ENCODE measurements around the gene RGL4. TPM values are rescaled to one million over a fixed set of nuclear protein-coding genes. Genes with fewer than 3 reads are reported as not detected.

RGL4 gene
- total RNA-seq, 1 donor from 2014 or later: not detected

- no peak for FAIRE-seq
- DNase-seq (ENCODE audit: low spot score in 2 of 2): no peak
Observed at GRCh38 chr22:23677701-23677995, 13.2 kb upstream of the RGL4 start.

GRCh38 chr22:23678133-23678532 lies 12.7 kb upstream of the RGL4 start:
- DNase-seq (ENCODE audit: low spot score in 2 of 2) (no peak), FAIRE-seq (no peak)

GRCh38 chr22:23681026-23681809 lies 9.6 kb upstream of the RGL4 start:
- DNase-seq (ENCODE audit: low spot score in 2 of 2): no peak
- no peak for FAIRE-seq

GRCh38 chr22:23682077-23682476 lies 8.7 kb upstream of the RGL4 start:
- DNase-seq (ENCODE audit: low spot score in 2 of 2) (no peak), FAIRE-seq (no peak)

- FAIRE-seq (no peak), DNase-seq (ENCODE audit: low spot score in 2 of 2) (no peak)
Observed at GRCh38 chr22:23682827-23683355, 7.9 kb upstream of the RGL4 start.

- no peak for FAIRE-seq
- no peak for DNase-seq (ENCODE audit: low spot score in 2 of 2)
Observed at GRCh38 chr22:23683545-23683944, 7.3 kb upstream of the RGL4 start.

GRCh38 chr22:23684026-23684425 lies 6.8 kb upstream of the RGL4 start:
- FAIRE-seq (no peak), DNase-seq (ENCODE audit: low spot score in 2 of 2) (no peak)

- no peak for DNase-seq (ENCODE audit: low spot score in 2 of 2)
- no peak for FAIRE-seq
Observed at GRCh38 chr22:23684561-23685031, 6.2 kb upstream of the RGL4 start.

- DNase-seq (ENCODE audit: low spot score in 2 of 2): no peak
- no peak for FAIRE-seq
Observed at GRCh38 chr22:23685205-23685784, 5.5 kb upstream of the RGL4 start.

GRCh38 chr22:23686416-23687024 lies 4.3 kb upstream of the RGL4 start:
- no peak for FAIRE-seq
- no peak for DNase-seq (ENCODE audit: low spot score in 2 of 2)

GRCh38 chr22:23688121-23688520 lies 2.7 kb upstream of the RGL4 start:
- FAIRE-seq: no peak

GRCh38 chr22:23688571-23688970 lies 2.2 kb upstream of the RGL4 start:
- FAIRE-seq: no peak
- DNase-seq (ENCODE audit: low spot score in 2 of 2): no peak

More at GRCh38 chr22:23688121-23688520, 2.7 kb upstream of the RGL4 start:
- DNase-seq (ENCODE audit: low spot score in 2 of 2): no peak

GRCh38 chr22:23689414-23689813 lies 1.4 kb upstream of the RGL4 start:
- DNase-seq (ENCODE audit: low spot score in 2 of 2) (no peak), FAIRE-seq (no peak)

GRCh38 chr22:23691748-23692423 lies 1.1 kb downstream of the RGL4 start:
- FAIRE-seq: no peak

GRCh38 chr22:23692598-23693291 lies 1.9 kb downstream of the RGL4 start:
- FAIRE-seq: no peak
- DNase-seq (ENCODE audit: low spot score in 2 of 2): no peak

More at GRCh38 chr22:23691748-23692423, 1.1 kb downstream of the RGL4 start:
- DNase-seq (ENCODE audit: low spot score in 2 of 2): no peak

- no peak for DNase-seq (ENCODE audit: low spot score in 2 of 2)
- no peak for FAIRE-seq
Observed at GRCh38 chr22:23693979-23694680, 3.3 kb downstream of the RGL4 start.

GRCh38 chr22:23695141-23695540 lies 4.3 kb downstream of the RGL4 start:
- DNase-seq (ENCODE audit: low spot score in 2 of 2): no peak
- no peak for FAIRE-seq

GRCh38 chr22:23695571-23696325 lies 4.9 kb downstream of the RGL4 start:
- FAIRE-seq (no peak), DNase-seq (ENCODE audit: low spot score in 2 of 2) (no peak)

- no peak for FAIRE-seq
- DNase-seq (ENCODE audit: low spot score in 2 of 2): no peak
Observed at GRCh38 chr22:23696326-23696851, 5.6 kb downstream of the RGL4 start.

Data from frontal cortex (tissue), 4 donors.